HL-60/S4 treated with phorbol 12-myristate 13-acetate at 8.2 ng/mL for 4 days and 3 days (cell line): ENCODE measurements around the gene RPS6KA5.
"Not testable (repeated sequence)": the region's sequence is repeated elsewhere in the genome, so short reads cannot be mapped to it uniquely, and the experiment has no call there.

ENCODE experiments used
- in situ Hi-C: fragments of 300-500 bp; cut with MboI; formaldehyde crosslinking; loops from 2 replicates; pipeline ENCODE4 v1.15.0; 2022; ENCODE audit warnings: low sequenced_read_pairs

The RPS6KA5 gene

DNA sequence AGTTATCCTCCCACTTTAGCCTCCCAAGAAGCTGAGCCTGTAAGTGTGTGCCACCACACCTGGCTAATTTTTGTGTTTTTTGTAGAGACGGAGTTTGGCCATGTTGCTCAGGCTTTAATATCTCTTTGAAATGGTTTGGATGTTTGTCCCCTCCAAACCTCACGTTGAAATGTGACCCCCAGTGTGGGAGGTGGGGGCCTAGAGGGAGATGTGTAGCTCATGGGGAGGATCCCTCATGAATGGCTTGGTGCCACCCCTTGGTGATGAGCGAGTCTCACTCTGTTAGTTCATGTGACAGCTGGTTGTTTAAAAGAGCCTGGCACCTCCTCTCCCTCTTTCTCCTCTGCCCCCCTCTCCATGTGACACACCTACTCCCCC, 220.6 kb downstream of the RPS6KA5 start:
- in situ Hi-C loops: no loop called here

DNA sequence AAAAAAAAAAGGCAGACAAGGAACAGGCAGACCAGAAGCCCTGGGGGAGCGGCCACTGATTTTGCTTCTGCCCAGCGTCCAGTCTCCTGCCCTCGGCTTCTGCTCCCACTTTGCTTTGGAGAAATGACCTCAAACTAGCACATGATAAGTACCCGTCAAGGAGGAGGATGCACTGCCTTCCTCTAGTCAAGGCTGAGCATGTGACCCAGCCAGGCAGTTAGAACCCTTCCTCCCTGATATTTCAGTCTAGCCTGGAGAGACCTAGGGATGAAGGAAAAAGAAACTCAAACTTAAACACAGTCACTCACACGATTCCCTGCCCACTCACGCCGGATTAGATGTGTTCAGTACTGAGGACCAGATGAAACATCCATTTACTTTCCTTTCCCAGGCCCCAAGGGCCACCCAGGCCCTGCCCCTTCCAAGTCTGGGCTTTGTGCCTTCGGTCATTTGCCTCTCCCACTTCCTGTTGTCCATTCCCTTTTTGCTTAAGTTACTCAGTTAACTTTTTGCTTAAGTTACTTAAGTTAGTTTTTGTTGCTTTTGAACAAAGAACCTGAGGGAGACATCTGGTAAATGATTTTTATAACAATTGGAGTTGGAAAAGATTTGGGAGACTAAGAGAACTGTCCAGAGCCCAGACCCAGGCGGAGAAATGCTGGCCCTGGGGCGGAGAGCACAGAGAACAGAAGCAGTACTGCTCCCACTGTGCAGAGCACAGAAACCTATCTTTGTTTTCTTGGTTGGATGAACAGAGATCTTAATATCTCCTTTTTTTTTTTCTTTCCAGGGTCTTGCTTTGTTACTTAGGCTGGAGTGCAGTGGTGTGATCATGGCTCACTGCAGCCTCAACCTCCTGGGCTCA, 221.2 kb downstream of the RPS6KA5 start:
- in situ Hi-C loops: no loop called here

DNA sequence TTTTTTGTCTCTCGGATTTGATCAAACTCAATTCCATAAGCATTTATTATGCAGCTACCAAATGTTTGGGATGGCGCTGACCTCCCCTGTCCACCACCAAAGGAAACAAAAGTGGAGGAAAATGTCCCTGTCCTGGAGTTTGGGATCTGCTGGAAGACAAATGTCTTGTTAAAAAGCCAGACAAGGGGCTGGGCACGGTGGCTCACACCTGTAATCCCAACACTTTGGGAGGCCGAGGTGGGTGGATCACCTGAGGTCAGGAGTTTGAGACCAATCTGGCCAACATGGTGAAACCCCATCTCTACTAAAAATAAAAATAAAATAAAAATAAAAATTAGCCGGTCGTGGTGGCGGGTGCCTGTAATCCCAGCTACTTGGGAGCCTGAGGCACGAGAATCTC, 221.9 kb downstream of the RPS6KA5 start:
- in situ Hi-C loops: not testable (repeated sequence)

DNA sequence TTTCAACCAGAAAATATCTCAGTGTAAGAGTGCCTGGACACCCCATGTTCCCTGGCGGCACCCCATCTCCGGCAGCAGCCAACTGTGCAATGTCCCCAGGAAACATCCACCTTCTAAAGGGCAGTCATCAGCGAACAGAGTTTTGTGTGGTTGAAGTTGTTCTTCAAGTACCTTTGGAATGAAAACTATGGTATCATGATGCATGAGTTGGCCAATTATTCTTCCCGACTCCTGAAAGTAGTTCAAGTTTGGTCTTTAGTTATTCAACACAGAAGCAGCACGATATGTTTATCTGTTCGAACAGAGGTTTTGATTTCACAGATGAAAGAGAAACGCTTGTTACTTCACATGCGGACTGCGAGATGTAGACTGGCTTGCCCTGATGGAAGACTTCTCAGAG, 223.1 kb downstream of the RPS6KA5 start:
- in situ Hi-C loops: no loop called here

DNA sequence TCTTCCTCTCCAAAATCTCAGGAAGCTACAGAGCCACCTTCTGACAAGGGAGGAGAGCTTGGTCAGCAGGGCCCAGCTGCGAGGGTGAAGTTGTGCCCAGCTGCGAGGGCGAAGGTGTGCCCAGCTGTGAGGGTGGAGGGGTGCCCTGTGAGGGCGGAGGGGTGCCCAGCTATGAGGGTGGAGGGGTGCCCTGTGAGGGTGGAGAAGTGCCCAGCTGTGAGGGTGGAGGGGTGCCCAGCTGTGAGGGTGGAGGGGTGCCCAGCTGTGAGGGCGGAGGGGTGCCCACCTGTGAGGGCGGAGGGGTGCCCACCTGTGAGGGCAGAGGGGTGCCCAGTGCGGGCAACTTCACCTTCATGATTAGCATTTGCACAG, 223.8 kb downstream of the RPS6KA5 start:
- in situ Hi-C loops: no loop called here

DNA sequence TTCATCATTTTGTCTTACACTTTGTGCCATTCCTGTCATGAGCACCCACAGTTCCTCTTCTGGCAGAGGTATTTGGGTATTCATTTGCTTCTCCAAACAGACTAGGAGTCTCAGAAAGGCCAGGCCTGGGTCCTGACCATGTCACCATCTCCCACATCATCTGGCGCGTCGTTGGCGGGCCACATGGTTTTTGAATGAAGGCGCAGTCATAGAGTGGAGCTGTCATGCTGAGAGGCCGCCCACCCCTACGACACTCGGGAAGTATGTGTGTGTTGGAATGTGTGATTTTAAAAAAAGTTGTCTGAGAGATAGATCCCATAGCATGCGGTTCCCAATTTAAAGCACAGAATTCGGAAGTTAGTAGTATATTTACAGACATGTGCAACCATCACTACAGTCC, 228.6 kb downstream of the RPS6KA5 start:
- in situ Hi-C loops: no loop called here

DNA sequence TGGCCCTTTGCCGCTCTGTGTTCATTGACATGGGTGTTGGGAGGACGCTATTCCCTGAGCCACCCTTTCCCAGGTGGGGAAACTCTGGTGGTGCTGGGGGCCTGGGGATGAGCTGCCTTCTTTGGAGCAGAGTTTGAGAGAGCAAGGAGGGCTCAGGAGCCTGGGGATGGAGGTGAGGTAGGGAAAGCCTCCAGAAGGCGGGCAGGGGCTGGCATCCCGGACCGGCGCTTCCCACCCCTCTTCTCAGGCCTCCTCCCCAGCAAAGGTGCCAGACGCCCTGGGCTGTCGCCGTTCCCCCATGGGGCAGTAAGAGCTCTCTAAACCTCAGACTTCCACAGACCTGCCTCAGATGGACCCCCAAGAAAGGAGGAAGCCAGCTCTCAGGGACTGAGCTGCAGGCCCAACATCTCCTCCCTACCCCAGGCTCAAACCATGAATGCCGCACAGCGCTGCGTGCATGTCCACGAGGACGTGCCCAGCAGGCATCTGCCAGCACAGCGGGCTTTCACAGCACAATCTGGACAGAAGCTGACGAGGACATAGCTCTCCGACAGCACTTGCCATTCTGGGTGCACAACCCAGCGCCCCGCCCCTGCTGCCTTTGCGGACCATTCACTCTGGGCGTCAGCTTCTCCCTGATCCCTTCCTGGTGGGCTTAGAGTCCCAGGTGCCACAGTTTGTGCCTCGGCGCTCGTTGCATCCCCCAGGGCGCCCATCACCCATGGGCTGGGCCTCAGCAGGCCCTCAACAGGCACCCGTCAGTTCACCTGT, 229.3 kb downstream of the RPS6KA5 start:
- in situ Hi-C loops: no loop called here

DNA sequence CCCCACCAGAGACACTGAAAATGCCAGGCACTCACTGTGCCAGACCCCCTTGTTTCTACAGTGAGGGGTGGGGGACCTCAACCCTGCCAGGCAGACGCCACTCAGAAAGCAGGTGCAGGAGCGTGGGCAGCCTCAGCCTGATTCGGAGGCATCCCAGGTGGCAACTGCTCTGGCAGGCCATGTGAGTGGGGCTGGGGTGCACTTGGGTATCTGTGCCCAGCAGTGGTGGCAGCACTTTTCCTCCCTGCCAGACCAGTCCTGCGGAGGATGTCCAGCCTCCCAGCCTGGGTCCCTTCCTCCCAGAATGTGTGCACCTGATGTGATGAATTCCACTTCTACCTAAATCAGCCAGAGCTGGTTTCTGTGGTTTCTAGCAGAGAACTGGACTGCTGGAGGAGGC, 230.8 kb downstream of the RPS6KA5 start:
- in situ Hi-C loops: no loop called here

DNA sequence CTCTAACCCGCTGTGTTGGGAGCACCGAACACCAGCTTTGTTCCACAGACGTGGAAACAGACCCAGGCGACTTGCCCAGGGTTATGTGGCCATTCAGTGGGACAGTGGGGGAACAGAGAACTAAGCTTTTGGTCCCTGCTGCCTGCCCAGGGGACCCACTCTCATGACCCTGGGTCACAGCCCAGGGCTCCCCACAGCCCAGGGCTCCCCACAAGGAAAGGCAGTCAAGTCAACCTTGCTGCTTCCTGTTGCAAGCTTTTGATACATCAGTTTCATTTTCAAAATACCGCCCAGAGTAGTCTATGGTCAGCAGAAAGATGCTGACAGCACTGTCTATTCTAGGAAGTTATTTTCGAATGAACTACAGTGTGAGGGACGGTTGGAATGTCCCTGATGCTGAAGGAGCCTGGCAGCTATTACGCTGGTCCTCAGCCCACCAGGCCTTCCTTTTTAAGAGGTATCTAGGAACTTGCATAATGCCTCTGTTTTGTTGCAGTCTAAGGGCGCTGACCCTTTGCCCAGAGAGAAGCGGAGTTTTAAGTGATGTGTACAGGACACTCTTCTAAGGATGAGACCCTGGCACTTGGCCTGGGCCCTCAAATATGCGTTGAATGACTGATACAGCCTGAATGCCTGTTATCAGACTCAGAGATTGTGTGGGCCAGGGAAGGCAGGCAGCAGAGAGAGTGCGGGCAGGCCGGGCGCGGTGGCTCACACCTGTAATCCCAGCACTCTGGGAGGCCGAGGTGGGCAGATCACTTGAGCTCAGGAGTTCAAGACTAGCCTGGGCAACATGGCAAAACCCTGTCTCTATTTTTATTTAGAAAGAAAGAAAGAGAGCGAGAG, 231.6 kb downstream of the RPS6KA5 start:
- in situ Hi-C loops: no loop called here

DNA sequence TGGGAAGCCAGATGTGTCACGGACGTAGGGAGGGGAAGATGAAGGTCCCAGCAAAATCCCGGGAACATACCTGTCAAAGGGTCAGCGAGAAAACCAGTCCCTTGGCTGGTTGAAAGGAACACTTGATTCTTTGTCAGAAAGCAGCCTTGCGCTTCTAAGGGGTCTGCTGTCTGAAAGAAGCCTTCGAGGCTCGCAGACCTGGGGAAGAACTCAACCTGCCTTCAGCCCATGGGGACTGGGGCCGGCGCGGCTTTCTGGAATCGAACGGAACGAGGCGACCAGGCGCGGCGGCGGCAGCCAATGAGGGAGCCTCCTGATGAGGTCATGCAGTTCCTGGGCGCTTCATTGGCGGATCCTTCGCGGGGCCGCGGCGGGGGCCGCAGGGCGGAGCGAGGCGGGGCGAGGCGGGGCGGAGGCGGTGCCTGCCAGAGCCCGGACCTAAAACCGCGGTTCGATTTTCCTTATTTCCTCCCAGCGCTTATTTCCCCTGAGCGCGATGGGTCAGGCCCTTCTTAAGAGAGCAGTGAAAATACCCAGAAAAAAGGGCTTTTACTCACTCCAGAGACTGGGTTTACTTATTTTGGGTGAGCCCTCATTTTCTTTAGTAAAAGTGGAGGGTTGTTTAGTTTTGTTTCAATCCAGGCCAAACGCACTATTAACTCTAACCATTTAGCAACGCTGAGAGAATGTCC, 232.4 kb downstream of the RPS6KA5 start:
- in situ Hi-C loops: no loop called here

DNA sequence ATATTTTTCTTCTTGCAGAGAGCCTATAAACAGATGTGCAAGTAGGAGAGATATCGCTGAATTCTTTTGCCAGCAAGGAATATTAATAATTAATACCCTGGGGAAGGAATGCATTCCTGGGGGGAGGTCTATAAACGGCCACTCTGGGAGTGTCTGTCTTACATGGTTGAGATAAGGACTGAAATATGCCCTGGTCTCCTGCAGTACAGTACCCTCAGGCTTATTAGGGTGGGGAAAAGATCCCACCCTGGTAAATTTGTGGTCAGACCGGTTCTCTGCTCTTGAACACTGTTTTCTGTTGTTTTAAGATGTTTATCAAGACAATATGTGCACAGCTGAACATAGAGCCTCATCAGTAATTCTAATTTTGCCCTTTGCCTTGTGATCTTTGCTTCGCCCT, 236.9 kb downstream of the RPS6KA5 start:
- in situ Hi-C loops: not testable (repeated sequence)

DNA sequence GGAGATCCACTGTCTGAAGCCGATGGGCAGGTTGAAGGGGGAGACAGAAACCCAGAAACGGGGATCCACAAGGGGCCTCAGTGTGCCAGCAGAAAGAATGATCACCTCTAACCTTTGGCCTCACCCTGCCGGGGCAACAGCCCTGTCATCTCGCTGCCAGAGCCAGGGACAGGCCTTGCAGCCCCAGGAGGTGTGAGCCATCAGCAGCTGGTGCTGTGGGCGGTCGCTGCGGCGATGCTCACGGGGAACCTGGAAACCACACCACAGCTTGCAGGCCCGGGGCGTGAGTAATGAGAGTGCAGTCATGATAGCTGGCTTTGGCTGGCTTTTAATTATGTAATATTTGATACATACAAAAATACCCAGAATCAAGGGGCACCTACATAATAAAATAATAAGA, 239.5 kb downstream of the RPS6KA5 start:
- in situ Hi-C loops: no loop called here

DNA sequence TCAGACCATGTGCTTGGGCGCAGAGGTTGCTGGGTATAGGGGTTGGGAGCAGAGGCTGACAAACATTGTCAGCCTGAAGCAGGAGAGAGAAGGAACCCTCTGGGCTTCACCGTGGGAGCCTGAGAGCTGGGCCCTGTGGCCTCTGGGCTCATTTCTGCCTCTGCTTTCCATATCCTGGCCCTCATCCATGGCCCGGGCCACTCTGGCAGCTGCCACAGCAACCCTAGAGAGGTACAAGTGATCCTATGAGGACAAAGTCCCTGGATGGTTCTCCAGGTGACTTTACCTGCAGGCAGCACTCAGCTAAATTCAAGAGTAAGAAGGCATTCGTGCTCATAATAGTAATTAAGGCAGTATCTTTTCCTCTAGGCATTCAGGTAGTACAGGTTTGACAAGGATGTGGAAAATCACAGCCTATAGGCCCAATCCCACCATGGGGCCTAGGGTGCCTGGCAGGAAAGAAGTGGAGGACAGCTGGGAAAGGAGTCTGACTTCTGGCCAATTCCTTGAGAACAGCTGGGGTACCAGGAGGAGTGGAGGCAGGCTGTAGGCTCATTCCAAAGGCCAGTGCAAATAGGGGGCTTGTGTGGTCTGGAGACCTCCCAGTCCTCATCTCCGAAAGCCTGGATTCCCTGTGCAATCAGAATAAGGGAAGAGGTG, 240.6 kb downstream of the RPS6KA5 start:
- in situ Hi-C loops: no loop called here

DNA sequence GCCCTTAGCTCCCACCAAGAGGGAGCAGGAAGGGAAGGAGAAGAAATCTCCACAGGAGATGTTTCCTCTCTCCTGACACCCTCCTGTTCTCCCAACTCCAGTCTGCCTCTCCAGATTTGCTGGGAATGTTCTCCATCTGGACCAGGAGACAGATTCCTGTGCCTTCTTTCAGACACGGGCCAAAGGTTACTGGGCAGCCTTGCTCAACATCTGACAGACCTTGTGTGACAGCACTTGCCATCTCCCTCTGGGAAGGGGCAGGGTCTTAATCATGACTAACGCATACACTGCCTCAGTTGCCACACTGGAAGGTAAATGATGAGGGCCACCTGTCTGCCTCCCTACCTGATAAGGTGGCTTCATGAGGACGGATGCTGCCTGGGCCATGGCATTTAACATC, 241.7 kb downstream of the RPS6KA5 start:
- in situ Hi-C loops: no loop called here

DNA sequence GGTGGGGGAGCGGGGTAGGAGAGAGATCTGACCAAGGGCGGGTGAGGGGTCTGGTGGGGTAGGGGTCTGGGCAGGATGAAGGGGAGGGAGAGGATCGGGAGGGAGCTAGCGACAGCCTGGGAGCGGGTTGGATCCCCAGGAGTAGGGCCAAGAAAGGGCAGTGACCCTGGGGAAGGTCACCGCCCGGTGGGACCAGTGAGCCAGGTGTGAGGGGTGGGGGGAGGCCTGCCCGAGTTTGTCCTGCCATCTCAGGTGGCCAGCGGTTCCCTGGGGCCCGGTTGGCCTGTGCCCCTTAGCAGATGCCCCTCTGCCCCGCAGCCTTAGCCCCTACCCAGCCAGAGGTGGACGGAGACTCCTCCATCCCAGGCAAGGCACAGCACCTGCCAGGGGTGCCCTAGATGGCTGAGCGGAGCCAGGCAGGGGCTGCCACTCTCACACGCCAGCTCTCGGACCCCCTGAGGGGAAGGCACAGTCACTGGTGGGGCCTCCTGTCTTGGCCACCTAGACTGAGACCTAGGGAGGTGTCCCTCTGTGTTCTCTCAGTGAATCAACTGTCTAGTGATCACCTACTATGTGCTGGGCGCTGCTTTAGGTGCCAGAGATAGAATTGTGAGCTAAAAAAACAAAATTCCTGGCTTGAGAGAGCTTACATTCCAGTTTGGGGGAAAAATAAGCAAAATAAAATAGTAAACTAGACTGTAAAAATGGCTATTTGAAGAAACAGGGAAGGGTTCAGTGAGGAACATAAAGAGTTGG, 243.6 kb downstream of the RPS6KA5 start:
- in situ Hi-C loops: no loop called here

DNA sequence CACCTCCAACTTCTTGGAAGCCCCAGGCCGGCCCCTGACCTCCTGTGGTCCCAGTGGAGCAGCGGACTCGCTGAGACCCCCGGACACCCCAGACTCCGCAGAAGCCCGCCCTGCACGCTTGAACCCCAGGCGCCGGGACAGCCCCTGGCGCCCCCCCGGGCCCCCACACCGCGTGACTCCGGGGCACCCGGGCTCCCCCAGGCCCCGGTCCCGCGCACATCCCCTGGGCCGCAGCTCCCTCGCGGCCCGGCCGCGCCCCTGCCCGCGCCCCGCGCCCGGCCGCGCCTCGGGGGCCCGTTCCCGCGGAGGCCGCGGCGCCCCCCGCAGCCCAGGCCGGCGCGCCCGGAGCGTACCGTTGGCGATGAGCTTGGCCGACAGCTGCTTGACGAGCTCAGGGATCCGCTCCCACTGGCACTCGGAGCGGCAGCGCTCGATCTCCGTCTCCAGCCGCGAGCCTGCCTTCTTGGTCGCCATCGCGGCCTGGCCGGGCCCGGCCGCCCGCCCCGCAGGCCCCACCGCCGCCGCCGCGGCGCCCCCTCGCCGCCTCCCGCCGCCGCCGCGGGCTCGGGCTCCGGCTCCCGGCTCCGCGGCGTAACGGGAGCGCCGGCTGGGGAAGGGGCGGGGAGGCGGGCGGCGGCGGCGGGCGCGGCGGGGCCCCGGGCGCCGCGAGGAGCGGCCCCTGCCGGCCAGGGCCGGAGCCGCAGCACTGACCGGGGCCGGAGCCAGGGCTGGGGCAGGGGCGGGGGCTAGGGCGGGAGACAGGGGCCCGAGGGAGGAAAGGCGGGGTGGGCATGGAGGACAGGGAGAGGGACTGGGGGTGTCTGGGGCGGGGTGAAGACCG, 244.4 kb downstream of the RPS6KA5 start, which contains the start of gene TTC7B:
TTC7B (minus strand) TSS at position 609 of the 841 bp plus-strand sequence; CDS start at position 474, 135 bp downstream.
- in situ Hi-C loops: no loop called here

DNA sequence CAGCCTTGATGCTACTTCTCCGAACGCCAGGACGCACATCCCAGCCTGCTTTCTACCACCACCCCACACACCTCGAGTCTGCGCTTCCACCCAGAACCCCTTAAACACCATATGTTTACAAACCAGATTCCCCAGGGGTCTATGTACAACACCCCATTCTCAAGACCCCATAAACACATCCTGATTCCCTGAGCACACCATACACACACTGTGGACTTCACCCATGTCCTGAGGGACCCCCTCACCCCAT, 244.9 kb downstream of the RPS6KA5 start:
- in situ Hi-C loops: no loop called here

DNA sequence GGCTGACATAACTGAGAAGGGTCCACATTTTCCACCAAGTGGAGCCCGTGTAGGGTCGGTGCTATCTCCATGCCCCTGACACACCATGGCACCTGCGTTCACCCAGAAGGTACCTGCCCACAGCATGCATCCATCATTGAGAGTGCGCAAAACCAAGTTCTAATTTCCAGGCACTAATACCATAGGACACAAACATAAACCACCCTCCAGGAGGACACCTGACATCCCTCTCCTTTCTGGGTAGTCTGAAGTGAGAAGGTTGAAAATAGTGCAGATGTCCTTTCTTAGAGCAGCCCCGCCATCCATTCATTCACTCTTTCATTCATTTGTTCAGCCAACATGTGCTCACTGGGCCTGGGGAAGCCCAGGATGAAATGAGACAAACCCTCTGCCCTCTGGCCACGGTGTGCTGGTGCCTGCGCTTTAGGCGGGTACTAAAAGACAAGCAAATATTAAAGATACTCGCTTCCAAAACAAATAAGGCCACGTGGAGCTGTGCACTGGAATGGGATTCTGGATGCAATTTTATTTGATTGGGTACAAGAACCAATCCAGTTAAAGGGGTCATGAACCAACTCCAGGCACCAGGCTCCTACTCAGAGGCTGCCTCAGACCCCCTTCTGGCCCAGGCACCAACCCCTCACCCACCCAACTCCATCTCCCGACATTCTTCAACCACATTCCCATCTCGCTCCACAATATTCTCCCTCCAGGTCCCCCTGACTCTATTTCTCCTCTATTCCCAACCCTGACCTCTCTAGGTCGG, 245.5 kb downstream of the RPS6KA5 start:
- in situ Hi-C loops: no loop called here
